HTERT RPE-1 (cell line): ENCODE results near the gene PSPC1.
"Not testable (repeated sequence)": the region's sequence is repeated elsewhere in the genome, so short reads cannot be mapped to it uniquely, and the experiment has no call there.

Experiments used
- in situ Hi-C: fragments of 300-500 bp; cut with MboI; formaldehyde crosslinking; loops from 4 replicates; pipeline ENCODE4 v1.14.3; 2020; ENCODE audit warnings: low sequenced_read_pairs

Gene PSPC1

GRCh38 chr13:19782727-19783682 lies at the start of gene PSPC1:
Gene PSPC1 (minus strand): TSS chr13:19782945. CDS start chr13:19782757, 188 bp downstream.
- in situ Hi-C loops = not testable (repeated sequence)

- in situ Hi-C loops = no loop called here
Measured at GRCh38 chr13:19822673-19823072, 39.9 kb upstream of the PSPC1 start.

DNA sequence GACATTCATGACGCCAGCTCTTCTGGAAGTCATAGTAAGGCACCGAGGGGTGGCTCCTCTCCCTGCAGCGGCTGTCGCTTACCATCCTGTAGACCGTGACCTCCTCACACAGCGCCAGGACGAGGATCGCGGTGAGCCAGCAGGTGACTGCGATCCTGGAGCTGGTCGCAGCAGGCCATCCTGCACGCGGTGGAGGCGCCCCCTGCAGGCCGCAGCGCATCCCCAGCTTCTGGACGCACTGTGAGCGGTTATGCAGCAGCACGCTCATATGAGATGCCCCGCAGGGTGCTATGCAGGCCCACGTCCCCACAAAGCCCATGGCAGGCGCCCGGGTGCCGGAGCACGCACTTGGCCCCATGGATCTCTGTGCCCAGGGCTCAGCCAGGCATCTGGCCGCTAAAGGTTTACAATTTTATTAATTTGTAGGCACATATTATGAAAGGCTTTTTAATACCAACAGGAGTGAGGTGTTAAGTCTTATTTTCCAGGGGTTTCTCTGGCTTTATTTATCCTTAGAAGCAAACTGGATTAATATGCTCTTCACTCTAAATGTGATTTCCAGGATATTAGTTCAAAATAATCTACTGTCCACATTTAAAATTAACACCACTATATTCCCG lies 35.6 kb upstream of the PSPC1 start:
- in situ Hi-C loops = no loop called here

- in situ Hi-C loops = no loop called here
Measured at GRCh38 chr13:19817510-19818158, 34.9 kb upstream of the PSPC1 start.

GRCh38 chr13:19817106-19817505 lies 34.4 kb upstream of the PSPC1 start:
- in situ Hi-C loops = no loop called here

DNA sequence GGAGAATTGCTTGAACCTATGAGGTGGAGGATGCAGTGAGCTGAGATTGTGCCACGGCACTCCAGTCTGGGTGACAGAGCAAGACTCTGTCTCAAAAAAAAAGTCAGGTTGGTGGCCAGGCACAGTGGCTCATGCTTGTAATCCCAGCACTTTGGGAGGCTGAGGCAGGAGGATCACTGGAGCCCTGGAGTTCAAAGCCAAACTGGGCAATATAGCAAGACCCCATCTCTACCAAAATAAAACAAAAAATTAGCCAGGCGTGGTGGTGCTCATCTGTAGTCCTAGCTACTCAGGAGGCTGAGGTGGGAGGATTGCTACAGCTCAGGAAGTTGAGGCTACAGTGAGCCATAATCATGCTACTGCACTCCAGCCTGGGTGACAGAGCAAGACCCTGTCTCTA lies 33.1 kb upstream of the PSPC1 start:
- in situ Hi-C loops = not testable (repeated sequence)

GRCh38 chr13:19810996-19811881 lies 28.5 kb upstream of the PSPC1 start:
- in situ Hi-C loops = no loop called here

DNA sequence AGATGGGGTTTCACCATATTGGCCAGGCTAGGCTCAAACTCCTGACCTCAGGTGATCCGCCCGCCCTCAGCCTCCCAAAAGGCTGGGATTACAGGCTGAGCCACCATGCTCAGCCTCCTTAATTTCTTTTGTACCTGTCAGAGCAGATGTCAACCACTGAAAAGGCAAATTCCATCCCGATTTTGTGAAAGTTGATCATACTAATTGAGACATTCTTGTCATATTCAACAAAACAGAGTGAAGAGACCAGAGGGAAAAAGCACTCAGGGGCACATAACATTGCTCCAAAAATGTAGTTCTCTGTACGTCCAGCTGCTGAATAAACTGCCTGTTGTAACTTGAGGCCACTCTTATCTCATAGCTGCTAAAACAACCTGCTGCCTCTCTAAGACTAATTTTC lies 27.4 kb upstream of the PSPC1 start:
- in situ Hi-C loops = no loop called here

- in situ Hi-C loops = no loop called here
Measured at GRCh38 chr13:19805765-19806164, 23.0 kb upstream of the PSPC1 start.

DNA sequence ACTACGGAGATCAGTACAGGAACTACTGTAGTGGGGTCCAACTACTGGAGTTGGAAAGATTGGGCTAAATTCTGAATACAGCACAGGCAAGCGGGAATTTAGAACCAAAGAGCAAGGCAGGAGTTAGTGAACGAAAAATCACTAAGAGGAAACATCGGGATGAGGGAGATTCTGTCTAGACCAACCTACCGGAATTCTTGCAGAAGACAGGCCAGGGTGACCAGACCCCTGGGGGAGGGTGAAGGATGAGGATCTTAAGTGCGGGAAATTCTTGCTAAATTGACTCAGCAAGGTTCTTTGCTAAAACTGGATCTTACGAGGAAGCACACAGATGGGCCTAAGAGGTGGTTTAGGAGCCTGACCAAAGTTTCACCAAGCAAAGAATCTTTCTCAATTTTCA lies 13.2 kb upstream of the PSPC1 start:
- in situ Hi-C loops = no loop called here

DNA sequence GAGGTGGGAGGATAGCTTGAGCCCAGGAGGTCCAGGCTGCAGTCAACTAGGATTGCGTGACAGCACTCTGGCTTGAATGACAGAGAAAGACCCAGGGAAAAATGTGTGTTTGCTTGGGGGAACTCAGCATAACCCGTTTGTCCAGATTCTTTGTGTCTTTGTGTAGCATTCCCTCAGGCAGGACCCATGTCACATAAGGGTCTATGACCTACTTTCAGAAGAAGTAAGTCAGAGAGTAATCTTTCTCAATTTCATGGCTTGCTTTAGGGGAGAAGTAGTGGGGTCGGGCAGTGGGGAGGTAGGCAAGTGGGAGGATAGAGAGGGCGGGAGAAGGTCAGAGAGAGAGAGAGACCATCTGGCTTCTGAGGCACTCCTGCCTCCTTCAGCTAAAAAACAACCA lies 11.9 kb upstream of the PSPC1 start:
- in situ Hi-C loops = no loop called here

DNA sequence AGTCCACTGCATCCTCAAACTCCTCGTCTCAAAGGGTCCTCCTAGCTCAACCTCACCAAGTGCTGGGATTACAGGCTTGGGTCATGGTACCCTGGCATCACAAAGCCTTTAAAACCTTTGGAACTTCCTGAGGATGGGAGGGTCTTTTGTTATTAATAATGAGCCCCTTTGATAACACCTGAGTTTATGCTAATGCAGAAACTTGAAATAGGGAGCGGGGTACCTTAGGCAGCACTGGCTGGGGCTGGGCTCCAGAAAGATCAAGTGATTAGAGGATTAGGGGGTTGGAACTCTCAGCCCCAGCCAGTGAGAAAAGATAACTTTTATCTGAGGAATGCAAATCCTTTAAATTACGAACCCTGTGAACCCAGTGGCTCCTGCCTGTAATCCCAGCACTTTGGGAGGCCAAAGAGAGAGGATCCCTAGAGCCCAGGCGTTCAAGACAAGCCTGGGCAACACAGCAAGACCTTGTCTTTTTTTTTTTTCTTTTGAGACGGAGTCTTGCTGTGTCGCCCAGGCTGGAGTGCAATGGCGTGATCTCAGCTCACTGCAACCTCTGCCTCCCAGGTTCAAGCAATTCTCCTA lies 9.3 kb upstream of the PSPC1 start:
- in situ Hi-C loops = no loop called here

GRCh38 chr13:19782049-19782726 lies 557 bp downstream of the PSPC1 start:
- in situ Hi-C loops = no loop called here

DNA sequence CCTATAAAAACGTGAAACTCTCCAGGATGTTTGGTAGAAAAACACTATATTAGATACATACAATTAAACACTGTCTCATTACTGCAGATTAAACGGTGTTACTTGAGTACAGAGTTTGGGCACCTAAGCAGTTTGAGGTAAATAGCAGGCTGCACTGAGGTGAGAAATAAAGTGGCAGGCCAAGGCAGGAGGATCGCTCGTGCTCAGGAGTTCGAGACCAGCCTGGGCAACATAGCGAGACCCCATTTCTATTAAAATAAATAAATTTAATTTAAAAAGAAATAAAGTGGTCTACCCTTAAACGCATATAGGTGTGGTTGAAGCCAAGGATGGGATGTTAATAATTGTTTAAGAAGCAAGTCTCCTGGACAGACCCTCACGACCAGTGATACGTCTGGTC lies 1.2 kb downstream of the PSPC1 start:
- in situ Hi-C loops = no loop called here

- in situ Hi-C loops = not testable (repeated sequence)
Measured at GRCh38 chr13:19780753-19781418, 1.9 kb downstream of the PSPC1 start.

DNA sequence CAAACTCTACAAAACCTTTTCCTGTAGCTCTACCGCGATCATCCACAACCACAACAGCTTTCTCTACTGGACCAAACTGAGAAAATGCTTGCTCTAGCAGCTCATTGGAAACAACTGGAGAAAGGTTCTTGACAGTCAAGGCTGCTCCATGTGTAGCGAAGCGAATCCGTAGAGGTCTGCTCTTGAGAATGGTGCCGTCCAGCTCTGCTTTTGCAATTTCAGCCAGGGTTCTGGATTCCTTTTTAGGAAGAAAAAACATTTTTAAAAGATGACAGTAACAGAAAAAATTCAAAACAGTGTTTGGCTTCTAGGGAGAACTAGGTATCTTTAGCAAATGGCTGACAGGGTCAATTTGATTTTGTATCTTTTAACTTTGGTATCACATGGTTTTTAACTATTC lies 10.4 kb downstream of the PSPC1 start:
- in situ Hi-C loops = no loop called here

DNA sequence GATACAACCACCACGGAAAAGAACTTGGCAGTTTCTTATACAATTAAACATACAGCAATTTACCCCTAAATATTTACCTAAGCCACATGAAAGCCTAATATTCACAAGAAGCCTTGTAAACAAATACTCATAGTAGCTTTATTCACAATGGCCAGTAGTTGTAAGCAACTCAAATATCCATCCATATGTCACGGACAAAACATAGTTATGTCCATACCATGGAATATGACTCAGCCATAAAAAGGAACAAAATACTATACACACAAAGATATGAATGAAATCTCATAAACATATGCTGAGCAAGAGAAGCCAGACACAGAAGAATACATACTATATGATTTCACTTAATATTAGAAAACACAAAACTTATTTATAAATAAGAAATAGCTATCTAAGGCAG lies 12.9 kb downstream of the PSPC1 start:
- in situ Hi-C loops = no loop called here

- in situ Hi-C loops = no loop called here
Measured at GRCh38 chr13:19767966-19768365, 14.8 kb downstream of the PSPC1 start.

DNA sequence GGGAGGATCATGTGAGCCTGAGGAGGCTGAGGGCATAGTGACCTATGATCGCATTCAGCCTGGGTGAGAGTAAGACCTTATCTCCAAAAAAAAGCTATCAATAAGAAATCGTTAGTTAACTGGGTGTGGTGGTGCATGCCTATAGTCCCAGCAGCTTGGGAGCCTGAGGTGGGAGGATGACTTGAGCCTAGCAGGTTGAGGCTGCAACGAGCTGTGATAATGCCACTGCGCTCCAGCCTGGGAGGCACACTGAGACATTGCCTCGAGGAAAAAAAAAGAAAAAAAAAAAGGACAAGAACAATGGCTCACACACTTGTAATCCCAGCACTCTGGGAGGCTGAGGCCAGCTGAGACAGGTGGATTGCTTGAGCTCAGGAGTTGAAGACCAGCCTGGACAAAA lies 16.2 kb downstream of the PSPC1 start:
- in situ Hi-C loops = no loop called here
